ENCODE measurements around the gene DNM3.
"Not testable (repeated sequence)": the region's sequence is repeated elsewhere in the genome, so short reads cannot be mapped to it uniquely, and the experiment has no call there.

Gene DNM3
- total RNA-seq: 2.4 to 6.4 (median 4.0) reads per million in 4 donors

DNA sequence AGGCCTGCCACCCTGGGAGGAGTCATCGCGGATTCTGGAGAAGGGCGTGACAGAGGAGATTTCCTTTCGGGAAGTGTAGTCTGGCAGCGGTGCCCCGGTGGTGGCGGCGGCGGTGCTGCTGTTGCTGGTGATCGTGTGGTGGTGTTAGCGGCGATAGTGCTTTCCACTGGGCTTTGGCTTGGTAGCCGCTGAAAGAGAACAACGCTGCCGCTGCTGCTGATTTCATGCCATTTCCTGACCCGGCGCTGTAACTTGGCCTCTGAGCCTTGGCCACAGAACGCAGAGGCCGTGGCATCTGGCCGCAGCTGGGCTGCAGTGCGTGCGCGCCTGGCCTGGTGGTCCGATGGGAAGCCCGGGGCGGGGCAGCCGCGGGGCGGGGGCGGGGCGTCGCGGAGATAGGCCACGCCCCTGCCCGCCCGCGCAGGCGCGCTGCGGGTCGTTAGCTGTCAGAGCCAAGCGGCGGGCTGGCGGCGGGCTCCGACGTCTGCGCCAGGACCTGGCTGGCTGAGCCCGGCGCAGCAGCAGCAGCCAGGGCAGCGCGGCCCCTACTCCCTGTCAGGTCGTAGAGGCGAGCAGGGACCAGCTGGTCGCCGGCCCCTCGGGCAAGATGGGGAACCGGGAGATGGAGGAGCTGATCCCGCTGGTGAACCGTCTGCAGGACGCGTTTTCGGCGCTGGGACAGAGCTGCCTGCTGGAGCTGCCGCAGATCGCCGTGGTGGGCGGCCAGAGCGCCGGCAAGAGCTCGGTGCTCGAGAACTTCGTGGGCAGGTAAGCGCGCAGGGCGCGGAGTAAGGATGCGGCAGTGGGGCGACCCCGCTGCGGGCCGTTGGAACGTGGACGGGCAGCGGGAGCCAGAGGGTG, at the start of gene DNM3:
DNM3 (plus strand) TSS at position 449 of the 861 bp plus-strand sequence; CDS start at position 608, 159 bp downstream.
- DNase-seq: peak; percentile 64 to 80 (median 69)

DNA sequence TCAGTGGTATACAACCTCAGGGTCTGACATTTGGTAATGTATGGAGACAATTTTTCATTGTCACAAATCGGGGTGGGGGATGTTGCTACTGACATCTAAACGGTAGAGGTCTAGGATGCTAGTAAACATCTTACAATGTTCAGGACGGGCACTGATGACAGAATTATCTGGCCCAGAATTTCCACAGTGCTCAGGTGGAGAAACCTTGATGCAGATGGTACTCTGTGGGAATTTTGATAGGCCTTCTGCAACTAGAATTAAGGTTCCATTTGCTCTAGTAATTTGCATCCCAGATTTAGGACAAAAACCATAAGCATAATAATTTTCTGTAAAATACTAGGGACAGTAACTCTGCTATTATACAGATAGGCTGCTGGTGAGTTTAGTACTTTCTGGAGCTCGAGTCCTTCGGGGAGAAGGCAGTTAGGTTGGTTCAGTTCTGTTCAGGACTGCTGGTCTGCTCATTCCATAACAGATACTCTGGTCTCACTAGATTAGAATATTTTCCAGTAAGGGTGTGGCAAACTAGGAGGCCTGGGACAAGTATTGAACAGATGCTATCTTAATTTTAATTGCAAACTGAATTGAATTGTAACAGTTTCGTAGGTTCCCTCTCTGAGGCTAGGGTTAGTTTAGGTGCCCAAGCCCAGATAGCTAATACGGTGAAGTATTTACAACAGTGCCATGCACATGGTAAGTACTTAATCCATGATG, 48.5 kb upstream of the DNM3 start:
- no peak for DNase-seq

DNA sequence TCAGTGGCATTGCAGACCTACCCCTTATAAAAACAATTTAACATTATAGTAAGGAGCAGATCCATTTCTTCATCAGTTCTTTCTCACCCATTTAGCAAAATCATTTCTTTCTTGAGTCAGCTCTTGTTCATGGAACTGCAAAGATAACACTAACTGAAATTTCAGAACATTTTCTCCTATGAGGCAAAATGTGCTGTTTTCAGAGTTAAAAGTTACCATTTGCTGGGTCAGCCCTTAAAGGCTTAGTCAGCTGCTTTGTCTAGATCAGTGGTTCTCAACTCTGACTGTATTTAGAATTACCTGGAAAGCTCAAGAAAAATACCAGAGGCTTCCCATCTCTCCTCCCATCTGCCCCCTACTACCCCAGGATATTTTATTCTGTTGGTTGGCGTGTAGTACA, 47.7 kb upstream of the DNM3 start:
- DNase-seq: no peak

DNA sequence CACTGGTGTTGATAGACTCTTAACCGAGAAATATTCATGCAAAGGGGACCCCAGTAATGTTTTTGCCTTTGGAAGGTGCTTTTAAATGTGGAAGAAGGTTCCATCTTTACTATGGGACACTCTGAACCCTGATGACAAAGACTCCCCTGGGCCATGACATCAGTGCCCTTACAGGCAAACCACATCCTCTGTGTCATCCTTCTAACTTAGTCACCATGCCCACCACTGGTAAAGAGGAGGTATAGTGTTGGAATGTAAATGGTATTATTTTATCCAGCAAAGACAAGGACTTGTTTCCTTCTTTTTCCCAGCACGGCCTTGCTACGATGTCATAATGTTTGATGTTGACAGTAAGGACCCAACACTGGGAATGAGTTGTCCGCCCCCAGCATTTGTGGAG, 47.2 kb upstream of the DNM3 start:
- DNase-seq: peak in 1 of 5 donors; percentile 74

DNA sequence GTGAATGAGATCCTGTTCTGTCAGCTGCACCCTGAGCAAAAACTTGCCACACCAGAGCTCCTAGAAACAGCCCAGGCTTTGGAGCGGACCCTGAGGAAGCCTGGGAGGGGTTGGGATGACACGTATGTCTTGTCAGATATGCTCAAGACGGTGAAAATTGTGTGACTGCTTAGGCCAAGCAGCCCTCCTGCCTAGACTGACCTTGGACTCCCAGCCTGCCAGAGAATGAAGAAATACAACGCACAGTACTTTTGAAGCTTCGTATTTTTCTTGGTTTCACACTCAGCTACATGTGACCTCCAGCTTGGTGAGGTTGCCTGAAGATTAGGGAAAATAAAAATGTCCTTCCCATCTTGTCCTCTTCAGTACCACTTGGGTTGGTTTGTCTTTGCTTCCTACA, 44.7 kb upstream of the DNM3 start:
- no peak for DNase-seq

DNA sequence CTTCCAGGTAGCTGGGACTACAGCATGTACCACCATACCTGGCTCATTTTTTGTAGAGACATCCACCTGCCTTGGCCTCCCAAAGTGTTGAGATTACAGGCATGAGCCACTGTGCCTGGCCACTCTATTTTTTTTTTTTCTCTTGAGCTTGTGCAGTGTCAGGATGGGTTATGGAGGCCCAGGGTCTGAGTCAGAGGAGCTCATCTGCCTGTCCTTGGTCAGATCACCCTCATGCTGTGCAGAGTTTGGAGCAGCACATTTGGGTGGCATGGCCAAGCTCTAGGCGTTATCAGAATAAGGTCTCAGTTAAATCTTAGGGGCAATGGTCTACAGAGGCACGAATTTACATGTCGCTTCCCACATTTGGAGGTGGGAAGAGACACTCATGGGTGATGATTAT, 43.0 kb upstream of the DNM3 start:
- no peak for DNase-seq

DNA sequence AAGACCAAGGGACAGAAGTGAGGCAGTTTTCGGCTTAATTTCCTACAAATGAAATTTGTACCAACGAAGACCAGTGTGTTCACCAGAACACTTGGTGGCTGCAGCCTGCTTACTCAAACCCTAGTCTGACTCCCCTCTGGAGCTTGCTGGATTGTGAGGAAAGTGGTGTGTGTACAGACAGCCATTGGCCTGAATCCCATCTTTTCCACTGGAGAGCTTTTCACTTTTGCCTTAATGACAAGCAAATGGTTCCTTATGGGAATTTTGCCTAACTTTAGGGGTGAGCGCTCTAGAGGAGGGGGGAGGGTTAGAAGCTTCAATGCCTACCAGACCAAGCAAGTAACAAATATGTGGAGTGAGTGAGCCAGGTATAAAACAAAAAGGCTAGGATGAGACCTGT, 42.5 kb upstream of the DNM3 start:
- no peak for DNase-seq

DNA sequence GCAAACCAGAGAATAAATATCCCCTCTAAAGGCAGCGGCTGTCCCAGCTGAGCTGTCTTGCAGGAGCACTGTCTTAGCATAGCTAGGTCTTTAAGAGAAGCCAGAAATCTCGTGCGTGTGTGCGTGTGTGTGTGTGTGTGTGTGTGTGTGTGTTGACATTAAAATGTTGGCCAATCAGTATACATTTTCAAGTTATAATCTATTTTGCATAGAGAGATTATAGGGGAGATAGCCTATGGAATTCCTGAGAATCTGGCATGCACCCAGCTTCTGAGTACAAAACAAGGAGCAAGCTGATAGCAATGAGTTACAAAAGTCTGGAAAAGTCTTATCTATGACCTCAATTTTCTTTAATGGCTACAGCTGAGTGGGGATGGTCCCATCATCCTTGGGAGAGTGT, 42.1 kb upstream of the DNM3 start:
- DNase-seq: no peak

DNA sequence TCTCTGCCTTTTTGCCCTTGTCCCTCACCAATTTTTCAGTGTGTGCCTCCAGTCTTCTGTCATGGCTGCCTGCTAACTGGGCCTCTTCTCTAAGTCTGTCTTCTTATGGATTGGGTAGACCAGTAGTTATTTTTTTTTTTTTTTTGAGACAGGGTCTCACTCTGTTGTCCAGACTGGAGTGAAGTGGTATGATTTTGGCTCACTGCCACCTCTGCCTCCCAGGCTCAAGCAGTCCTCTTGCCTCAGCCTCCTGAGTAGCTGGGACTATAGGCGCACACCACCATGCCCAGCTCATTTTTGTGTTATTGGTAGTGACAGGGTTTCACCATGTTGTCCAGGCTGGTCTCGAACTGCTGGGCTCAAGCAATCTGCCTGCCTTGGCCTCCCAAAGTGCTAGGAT, 41.6 kb upstream of the DNM3 start:
- not testable (repeated sequence) for DNase-seq

DNA sequence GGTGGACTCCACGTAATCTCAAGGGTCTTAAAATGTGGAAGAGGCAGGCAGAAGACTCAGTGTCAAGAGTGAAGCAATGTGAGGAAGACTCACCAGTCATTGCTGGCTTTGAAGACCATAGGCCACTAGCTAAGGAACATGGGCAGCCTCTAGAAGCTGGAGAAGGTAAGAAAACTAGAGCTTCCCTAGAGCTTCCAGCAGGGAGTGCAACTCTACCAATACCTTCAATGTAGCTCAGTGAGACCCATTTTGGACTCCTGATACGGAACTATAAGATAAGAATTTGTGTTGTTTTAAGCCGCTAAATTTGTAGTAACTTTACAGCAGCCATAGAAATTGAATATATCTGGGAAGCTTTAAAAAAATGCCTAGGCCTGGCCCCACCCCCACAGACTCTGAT, 41.0 kb upstream of the DNM3 start:
- no peak for DNase-seq

DNA sequence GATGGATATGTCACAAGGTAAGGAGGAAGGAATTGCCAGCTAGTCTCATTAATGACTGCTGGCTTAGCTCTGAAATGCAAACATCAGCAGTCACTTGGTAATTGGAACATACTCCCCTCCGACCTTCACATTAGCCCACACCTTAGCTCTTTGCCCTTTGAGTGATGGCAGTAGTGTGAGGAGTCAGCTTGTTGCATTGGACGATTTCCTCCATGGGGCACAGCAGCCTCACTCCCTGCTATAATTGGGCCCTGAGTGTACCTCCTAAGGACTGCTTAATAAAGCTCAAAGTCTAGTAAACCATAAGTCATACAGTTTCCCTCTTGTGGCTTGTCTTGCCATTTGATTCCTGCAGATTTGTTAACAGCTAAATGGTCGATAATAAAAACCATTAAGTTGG, 40.4 kb upstream of the DNM3 start:
- DNase-seq: no peak

DNA sequence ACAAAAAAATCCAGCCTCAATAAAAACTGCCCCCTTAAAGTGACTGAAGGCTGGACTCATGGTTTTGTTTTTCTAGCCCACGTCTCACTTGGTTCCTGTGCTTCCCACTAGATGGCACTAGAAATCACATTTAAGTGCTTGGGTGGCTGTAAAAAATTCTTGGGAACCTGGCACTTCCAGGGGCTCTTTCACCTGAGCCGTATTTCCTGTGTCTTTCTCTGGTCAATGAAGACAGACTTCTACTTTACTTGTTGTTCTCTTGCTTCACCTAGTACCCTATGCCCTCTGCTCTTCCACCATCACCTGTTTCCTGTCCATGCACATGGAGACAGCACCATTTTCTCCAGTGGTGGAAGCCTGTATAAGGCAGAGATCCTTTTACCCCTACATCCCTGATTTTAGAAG, 39.8 kb upstream of the DNM3 start:
- no peak for DNase-seq

DNA sequence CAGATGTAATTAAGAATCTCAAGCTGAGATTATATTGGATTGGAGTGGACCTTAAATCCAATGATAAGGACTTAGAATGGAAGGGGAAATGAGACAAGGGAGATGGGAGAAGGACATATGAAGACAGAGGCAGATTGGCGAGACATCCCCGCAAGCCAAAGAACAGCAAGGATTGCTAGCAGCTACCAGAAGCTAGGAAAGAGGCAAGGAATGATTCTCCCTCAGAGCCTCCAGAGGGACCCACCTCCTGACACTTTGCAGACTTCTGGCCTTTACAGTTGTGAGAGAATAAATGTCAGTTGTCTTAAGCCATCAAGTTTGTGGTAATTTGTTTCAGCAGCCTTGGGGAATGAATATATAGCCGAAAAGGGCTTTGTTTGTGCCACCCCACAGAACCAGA, 39.1 kb upstream of the DNM3 start:
- DNase-seq: no peak

DNA sequence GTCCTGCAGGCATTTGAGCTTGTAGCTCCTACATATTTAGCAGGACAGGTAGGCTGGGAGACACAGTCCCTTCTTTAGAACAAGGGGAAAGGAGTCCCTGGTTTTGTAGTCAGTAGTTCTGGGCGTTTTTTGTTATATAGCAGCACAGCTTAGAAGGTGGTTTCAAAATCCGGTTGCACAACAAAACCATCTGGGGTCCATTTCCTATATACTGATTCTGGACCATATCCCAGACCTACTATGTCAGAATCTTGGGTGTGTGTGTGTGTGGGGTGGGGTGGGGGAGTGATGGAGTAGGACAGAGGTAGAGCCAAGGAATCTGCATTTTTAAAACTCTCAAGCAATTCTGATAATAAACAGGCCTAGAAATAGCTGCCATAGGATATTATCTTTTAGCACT, 38.3 kb upstream of the DNM3 start:
- DNase-seq: no peak

DNA sequence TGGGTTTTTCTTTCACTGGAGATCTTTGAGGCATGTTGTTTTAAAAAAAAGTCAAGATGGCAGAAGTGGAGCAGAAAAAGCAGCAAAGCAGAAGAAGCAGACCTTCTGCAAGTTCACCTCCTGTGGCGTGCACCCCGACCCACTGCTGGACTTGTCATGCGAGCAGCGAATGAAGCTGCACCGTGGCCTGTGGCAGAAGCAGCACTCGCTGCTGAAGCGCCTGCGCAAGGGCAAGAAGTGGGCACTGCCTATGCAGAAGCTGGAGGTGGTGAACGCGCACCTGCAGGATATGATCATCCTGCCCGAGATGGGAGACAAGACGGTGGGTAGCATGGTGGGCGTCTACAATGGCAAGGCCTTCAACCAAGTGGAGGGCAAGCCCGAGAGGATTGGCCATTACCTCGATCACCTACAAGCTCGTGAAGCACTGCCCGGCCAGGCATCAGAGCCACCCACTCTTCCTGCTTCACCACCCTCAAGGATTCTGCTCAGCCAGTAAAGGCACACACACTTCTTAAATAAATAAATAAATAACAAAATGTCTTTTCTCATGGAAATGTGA, 37.8 kb upstream of the DNM3 start:
- DNase-seq: no peak

DNA sequence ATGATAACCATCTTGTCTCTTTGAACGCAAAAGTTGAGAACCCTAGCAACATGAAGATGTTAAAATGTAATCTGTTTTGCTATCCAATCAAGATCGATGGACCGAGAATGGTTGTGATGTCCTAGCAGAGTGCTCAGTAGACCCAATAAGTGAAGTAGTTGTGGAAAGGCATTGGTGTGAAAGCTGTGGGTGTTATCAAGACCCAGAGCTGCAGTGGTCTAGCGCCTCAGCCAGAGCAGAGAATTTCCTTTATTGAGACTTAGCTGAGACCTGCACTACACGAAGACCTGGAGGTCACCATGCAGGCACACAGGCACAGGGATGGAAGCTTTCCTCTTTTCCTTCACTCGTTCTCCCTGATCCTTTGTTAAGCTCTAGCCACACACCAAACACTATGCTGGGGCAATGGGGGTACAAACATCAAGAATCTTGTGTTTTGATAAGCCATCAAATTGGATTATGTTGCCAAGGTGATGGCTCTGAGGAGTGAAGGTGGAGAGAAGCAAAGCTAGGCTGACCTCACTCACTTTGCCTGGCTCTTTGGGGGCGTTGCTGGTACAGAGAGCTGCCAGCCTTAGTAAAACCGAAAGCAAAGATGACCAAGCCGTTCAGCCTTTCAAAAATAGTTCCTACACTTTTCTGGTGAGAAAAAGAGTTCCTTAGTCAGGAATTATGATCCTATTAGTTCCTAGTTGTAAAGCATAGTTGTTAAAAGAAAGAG, 35.7 kb upstream of the DNM3 start:
- no peak for DNase-seq

DNA sequence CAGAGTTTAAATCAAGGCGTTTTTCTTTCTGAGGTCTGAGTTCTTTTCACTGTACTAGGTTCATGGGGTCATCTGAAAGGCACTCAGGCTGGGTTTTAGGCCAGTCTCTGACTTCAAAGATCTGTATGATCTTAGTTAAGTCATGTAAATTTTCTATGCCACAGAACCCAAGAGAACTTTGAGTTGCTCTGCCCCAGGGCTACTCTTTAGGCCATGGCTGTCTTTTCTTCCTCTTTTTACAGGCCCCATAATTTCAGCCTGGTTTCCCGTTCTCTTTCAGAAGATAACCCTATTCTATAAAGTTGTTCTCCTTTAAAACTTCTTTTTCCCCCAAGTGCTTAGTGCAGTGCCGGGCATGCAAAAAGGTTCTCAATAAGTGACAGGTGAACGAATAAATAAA, 33.7 kb upstream of the DNM3 start:
- no peak for DNase-seq

DNA sequence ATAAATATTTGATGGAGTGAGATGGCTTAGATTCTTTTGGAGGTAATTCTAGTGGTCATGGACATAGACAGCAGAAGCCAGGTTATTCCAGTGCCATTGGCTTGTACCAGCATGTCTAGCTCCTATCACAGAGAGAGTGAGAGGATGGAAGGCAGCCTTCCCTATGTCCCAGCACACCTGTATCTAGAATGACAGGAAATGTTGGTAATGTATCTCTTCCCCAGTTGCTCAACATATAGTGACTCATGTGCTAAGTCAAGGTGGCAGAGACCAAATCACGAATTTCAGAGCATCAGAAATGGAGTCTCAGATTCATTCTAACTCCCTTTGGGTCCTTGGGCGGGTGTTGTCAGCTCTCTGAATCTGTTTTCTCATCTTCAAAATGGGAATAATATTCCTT, 31.5 kb upstream of the DNM3 start:
- DNase-seq: no peak

DNA sequence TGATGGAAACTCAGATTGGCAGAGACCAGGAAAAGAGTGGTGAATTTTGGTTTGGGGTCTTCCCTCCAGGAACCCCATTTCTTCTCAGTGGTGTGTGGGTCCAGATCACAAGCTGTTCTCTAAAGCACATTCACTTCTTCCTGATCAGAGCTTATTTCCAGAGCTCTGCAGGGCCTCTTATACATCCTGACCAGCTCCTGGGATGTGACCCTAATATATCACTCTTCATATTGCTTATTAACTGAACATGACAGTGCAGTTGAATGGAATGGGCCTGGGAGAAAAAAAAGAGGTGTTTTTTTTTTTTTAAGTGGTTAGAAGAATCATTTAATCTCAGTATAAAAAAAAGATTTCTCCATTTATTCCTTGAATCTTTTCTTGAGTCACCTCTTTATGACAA, 29.6 kb upstream of the DNM3 start:
- no peak for DNase-seq

DNA sequence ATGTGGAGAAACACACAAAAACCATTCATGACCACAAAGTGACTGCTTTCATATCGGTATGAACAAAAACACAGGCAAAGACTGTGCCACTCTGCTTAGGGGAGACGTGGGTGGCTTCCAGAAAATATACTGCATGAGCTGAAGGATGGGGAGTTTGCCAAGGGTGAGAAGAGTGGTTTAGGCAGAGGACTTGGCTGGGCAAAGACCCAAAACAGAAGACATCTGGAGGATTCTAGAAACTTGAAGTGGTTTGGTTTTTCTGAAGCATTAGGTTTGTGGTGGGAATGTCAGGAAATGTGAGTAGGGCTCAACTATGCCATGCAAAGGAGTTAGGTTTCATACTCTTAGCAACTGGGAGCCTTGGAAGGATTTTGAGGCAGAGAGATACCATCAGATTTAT, 26.6 kb upstream of the DNM3 start:
- no peak for DNase-seq

DNA sequence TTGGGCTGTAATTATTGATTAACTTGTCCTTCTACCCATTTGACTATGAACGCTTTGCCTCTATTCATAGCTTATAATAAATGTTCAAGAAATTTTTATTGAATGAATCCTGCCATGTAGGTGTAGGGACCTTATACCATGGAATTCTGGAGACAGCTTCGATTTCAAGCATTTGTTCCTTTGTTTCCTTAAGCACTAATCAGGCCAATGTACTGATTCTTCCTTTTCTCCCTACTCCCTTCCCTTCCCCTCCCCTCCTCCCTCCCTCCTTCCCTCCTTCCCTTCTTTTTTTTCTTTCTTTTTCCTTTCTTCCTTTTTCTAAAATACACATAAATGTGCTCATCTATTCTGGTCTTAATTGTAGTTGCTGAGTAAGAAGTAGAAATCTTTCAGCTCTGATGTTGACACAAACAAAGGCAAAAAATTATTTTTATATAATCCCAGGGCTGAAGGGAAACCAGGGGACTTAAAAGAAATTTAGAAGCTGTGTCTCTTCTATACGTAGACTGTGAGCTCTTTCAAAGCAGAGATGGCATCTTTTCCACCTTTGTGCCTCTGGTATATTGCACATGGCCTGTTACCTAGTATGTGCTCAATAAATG, 24.9 kb upstream of the DNM3 start:
- no peak for DNase-seq

DNA sequence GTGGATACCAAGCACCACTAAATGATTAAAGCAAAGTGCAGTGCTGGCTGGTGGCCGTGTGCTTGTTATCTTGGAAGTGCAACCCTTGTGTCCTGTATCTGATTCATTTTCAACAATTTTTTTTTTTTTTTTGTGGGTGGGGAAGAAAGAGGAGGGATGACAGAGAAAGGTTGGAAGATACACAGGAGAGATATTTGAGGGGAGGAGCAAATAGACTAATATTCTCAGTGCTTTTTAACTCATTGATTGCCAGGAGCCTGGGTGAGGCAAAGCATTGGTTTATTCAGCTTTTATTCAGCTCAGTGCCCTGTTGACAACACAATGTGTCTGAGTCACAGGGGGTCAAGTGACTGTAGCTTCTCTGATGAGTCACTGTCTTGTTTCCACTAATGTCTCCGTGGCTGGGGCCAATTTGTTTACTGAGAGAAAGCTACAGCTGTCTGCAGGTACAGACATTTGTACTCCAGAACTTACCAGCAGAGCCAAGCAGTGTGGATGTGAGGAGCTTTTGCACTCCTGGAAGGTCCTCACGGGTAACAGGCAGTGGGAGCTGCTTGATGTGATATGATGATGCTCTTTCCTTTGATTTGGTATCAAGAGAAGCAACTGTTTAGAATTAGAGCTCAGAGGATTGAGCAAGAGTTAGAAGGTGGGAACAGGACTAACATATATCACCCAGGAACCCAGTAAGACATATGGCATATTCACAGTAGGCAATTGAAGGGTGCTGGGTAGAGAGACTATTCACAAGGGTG, 23.6 kb upstream of the DNM3 start:
- DNase-seq: peak in 1 of 5 donors; percentile 61
